Skeletal muscle satellite cell (primary cell): ENCODE data around the gene CRX. TPM values are rescaled to one million over a fixed set of nuclear protein-coding genes. Genes with fewer than 3 reads are reported as not detected.
"Not testable (repeated sequence)": the region's sequence is repeated elsewhere in the genome, so short reads cannot be mapped to it uniquely, and the experiment has no call there.

Experiments used
- H3K27me3 ChIP-seq: 2 replicates; pipeline ENCODE4 v1.7.0; 2013; ENCODE audit warnings: low read length; ENCODE audit not compliant: control insufficient read depth, insufficient read depth
- H3K36me3 ChIP-seq: 2 replicates; pipeline ENCODE4 v1.7.0; 2013; ENCODE audit warnings: mild to moderate bottlenecking, control low read depth, low read length; ENCODE audit not compliant: insufficient read depth
- H3K4me1 ChIP-seq: 2 replicates; pipeline ENCODE4 v1.7.0; 2013; ENCODE audit warnings: low read length; ENCODE audit not compliant: control insufficient read depth, insufficient read depth
- H3K4me2 ChIP-seq: 2 replicates; pipeline ENCODE4 v1.7.0; 2013; ENCODE audit warnings: mild to moderate bottlenecking, low read length
- H3K4me3 ChIP-seq: 2 replicates; pipeline ENCODE4 v1.7.0; 2013; ENCODE audit warnings: low read length
- H3K9ac ChIP-seq: 2 replicates; pipeline ENCODE4 v1.7.0; 2013; ENCODE audit warnings: mild to moderate bottlenecking, low read depth, low read length, moderate library complexity
- H3K9me3 ChIP-seq: replicated peaks from 2 replicates; pipeline ENCODE4 v1.7.0; 2013; ENCODE audit warnings: mild to moderate bottlenecking, control low read depth, low read length
- total RNA-seq: library from RNA; depleted of rRNA; stranded (reverse); fragments of >200 nt; gene quantifications from 2 replicates; pipeline ENCODE4 v1.2.3, GENCODE V29; 2012; rRNA removed

CRX gene
- total RNA-seq = not detected in 2 replicates

DNA sequence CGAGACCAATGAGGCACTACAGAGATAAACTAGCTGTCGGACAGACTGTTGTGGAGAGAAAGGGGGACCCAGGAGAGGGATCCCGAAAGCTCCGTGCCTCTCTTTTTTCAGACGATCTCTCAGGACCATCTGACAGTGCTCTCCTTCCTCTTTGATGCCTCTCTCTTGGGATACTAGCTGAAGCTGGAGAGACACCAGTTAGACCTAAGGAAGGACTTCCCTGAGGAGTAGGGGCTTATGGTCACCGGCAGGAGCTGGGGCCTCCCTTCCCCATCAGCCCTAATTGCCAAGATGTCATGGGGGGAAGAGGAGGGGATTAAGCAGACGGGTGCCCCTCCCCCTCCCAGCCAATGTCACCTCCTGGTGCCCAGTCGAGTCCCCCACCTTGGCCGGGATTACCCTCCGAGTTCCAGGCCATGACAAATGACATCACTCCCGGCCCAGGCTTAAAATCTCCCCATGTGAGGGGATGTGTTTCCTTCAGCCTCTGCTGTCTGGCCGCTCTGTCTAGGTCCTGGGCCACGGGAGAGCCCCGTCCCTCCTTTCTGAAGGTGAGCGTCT lies at the start of gene CRX:
Gene CRX, plus strand, starts transcription at position 478 of the 561 bp plus-strand sequence. CDS start 12,507 bp downstream, outside the sequence.
- H3K36me3 ChIP-seq = no peaks in the 10 kb centered on the region
- H3K4me3 ChIP-seq = no peak within 1 kb of the TSS
- no peaks in the 10 kb centered on the region for H3K9me3 ChIP-seq
- H3K27me3 ChIP-seq = peaks cover 55% of the 10 kb centered on the region
- no peak within 1 kb of the TSS for H3K4me2 ChIP-seq
- no peaks in the 10 kb centered on the region for H3K4me1 ChIP-seq
- no peak within 1 kb of the TSS for H3K9ac ChIP-seq

DNA sequence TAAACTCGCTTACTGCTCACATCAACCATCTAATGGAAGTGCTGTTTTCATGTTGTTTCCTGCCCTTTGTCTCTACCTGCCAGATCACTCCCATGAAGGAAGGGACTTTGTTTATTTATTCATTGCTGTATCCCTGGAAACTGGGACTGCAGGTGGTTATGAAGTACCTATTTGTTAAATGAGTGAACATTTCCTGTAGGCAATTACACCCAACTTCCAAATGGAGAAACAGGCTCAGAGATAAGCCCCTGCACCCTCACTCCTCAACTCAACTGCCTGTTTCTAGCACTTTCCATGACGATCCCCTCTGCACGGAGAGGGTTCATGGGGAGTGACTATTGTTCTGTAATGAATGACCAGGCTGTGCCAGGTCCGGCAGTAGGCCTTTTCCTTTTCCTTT lies 45.2 kb upstream of the CRX start:
- Histone ChIP-seq H3K27me3 (no peaks in the 10 kb centered on the region), H3K4me3 (no peak overlapping the region), H3K4me1 (peaks cover 18% of the 10 kb centered on the region), H3K4me2 (no peak overlapping the region), H3K9ac (no peak overlapping the region), H3K36me3 (peaks cover 11% of the 10 kb centered on the region), H3K9me3 (no peaks in the 10 kb centered on the region)

DNA sequence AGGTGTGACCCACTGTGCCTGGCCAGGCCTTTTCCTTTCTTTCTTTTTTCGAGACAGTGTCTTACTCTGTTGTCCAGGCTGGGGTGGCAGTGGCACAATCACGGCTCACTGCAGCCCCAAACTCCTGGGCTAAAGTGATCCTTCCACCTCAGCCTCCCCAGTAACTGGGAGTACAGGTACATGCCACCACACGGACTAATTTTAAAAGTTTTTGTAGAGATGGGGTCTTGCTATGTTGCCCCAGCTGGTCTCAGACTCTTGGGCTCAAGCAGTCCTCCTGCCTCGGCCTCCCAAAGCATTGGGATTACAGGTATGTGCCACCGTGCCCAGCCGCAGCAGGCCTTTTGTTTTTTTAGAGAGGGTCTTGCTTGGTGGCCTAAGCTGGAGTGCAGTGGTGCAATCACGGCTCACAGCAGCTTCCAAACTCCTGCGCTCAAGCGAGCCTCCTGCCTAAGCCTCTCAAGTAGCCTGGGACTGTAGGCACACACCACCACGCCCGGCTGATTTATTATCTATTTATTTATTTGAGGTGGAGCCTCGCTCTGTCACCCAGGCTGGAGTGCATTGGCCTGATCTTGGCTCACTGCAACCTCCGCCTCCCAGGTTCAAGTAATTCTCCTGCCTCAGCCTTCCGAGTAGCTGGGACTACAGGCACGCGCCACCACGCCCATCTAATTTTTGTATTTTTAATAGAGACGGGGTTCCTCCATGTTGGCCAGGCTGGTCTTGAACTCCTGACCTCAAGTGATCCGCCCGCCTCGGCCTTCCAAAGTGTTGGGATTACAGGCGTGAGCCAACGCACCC lies 44.3 kb upstream of the CRX start:
- H3K27me3 ChIP-seq, H3K9me3 ChIP-seq: not testable (repeated sequence)
- Histone ChIP-seq H3K4me2 (peak overlapping the region; percentile 88), H3K4me1 (peaks cover 23% of the 10 kb centered on the region), H3K36me3 (peaks cover 16% of the 10 kb centered on the region), H3K9ac (peak overlapping the region; percentile 98), H3K4me3 (peak overlapping the region; percentile 91)

DNA sequence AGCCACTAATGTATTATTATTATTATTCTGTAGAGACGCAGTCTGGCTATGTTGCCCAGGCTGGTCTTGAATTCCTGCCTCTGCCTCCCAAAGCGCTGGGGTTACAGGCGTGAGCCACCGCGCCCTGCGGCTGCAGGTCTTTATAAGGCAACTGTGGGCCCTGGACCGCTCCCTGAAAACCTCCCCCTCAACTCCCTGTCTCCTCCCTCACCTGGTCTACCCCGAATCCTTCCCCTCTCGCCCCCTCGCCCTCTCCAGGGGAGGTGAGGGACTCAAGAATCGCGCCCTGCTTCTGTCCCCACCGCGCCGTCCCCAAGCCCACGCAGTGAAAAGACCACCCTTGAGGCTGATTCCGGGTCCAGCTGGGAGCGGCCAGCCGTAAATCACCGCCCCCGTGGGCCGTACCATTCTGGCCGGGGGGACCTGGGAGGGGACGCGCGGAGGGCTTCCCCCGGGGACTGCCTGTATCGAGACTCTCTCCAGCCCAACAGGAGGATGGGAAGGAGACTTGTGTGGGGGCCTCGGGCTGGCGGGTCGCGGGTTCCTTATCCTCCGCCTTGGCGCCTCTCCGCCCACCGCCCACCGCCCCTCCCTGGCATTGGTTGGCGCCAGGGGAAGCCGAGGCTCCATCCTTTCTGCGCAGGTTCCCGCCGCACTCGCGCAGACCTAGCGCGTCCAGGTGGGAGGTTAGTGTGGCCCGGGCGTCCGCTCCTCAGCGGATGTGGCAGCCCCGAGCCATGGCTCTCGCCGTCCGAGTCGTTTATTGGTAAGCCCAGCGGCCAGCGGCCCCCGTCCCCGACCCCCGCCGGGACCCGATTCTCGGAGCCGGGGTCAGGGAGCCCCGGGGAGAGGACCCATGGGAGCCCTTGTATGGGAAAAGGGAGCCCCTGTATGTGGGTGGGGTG lies 43.4 kb upstream of the CRX start, which contains the start of gene SELENOW:
Gene SELENOW, plus strand, starts transcription at position 655 of the 905 bp plus-strand sequence. Its CDS starts 83 bp downstream, at position 738.
- Histone ChIP-seq H3K4me1 (peaks cover 23% of the 10 kb centered on the region), H3K27me3 (no peaks in the 10 kb centered on the region), H3K9ac (peak within 1 kb of the TSS; percentile 98), H3K36me3 (peaks cover 16% of the 10 kb centered on the region), H3K4me3 (peak within 1 kb of the TSS; percentile 91), H3K4me2 (peak within 1 kb of the TSS; percentile 88), H3K9me3 (no peaks in the 10 kb centered on the region)

DNA sequence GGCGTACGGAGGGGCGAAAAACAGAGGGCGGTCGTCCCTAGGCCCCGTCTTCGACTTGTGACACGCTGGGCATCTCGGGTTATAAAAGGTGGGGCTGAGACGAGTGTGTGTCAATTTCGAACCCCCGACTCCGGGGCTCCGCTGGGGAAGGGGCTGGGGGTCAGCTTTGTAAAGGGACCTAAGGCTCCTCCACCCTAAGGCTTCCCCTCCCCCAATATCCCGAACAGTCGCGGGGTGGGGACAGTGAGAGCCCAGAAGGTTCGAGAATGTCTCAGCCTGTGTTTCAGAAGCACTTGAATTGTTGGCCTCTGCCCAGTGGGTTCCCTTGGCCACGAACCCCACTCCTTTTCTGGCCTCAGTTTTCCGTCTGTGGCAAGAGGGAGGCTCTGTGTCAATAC lies 42.8 kb upstream of the CRX start:
- no peaks in the 10 kb centered on the region for H3K27me3 ChIP-seq
- peak overlapping the region; percentile 91 for H3K4me3 ChIP-seq
- H3K4me1 ChIP-seq = peaks cover 23% of the 10 kb centered on the region
- peak overlapping the region; percentile 98 for H3K9ac ChIP-seq
- peak overlapping the region; percentile 88 for H3K4me2 ChIP-seq
- peaks cover 19% of the 10 kb centered on the region for H3K36me3 ChIP-seq
- H3K9me3 ChIP-seq = no peaks in the 10 kb centered on the region

DNA sequence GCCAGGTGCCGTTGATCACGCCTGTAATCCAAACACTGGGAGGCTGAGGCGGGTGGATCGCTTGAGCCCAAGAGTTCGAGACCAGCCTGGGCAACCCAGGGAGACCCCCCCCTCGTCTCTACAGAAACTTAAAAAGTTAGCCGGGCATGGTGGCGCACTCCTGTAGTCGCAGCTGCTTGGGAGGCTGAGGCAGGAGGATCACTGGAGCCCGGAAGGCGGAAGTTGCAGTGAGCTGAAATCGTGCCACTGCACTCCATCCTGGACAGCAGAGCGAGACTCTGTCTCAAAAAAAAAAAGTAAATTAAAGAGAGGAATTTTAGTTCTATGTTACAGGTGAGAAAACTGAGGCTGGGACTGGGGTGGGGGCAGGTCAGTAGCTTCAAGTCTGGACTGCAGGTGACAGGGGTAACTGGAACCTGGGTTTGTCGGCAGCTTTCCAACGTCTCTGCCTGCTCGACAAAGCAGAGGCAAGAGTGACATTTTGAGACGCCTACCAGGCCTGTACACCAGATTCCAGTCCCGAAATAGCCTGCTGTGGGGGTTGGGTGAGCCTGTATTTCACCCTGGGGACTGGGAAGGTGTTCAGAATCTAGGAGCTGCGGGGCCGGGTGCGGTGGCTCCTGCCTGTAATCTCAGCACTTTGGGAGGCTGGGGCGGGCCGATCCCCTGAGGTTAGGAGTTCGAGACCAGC lies 42.1 kb upstream of the CRX start:
- Histone ChIP-seq H3K4me2 (peak overlapping the region; percentile 88), H3K9me3 (no peaks in the 10 kb centered on the region), H3K4me3 (peak overlapping the region; percentile 91), H3K9ac (peak overlapping the region; percentile 98), H3K4me1 (peaks cover 23% of the 10 kb centered on the region), H3K36me3 (peaks cover 26% of the 10 kb centered on the region), H3K27me3 (no peaks in the 10 kb centered on the region)

DNA sequence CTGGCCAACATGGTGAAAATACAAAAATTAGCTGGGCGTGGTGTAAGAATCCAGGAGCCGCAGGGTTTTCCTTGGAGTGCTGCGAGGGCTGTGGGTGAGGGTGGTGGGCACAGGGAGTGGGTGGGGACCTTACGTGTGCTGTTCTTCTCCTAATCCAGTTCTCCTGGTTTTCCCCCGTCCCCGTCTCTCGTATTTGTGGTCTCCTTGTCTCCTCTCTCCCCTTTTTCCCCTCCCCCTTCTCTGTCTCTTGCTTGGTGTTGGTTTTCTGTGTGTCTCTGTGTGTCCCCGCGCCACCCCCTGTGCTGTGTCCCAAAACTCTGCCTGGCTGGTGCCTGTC lies 41.6 kb upstream of the CRX start:
- Histone ChIP-seq H3K36me3 (peaks cover 28% of the 10 kb centered on the region), H3K4me3 (peak overlapping the region; percentile 91), H3K9me3 (no peaks in the 10 kb centered on the region), H3K4me2 (peak overlapping the region; percentile 88), H3K27me3 (no peaks in the 10 kb centered on the region), H3K9ac (peak overlapping the region; percentile 98), H3K4me1 (peaks cover 23% of the 10 kb centered on the region)

DNA sequence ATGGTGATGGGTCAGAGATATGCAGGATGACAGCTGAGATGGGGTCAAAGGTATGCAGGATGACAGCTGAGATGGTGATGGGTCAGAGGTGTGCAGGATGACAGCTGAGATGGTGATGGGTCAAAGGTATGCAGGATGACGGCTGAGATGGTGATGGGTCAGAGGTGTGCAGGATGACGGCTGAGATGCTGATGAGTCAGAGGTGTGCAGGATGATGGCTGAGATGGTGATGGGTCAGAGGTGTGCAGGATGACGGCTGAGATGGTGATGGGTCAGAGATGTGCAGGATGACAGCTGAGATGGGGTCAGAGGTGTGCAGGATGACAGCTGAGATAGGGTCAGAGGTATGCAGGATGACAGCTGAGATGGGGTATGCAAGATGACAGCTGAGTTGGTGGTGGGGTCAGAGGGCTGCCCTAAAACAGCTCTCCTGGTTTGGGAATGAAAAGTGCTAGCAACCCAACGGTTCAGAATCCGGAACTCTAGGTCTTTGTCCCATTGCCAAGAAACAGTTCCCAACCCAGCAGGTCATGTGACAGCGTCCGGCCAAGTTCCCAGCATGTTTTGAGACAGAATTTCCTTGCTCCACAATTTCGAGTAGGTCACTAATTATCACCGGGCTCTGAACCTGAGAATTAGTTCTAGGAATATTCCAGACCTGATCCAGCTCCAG lies 40.0 kb upstream of the CRX start:
- peaks cover 23% of the 10 kb centered on the region for H3K4me1 ChIP-seq
- H3K9ac ChIP-seq = no peak overlapping the region
- peaks cover 43% of the 10 kb centered on the region for H3K36me3 ChIP-seq
- no peak overlapping the region for H3K4me3 ChIP-seq
- no peaks in the 10 kb centered on the region for H3K9me3 ChIP-seq
- peak overlapping the region; percentile 10 for H3K4me2 ChIP-seq
- no peaks in the 10 kb centered on the region for H3K27me3 ChIP-seq

DNA sequence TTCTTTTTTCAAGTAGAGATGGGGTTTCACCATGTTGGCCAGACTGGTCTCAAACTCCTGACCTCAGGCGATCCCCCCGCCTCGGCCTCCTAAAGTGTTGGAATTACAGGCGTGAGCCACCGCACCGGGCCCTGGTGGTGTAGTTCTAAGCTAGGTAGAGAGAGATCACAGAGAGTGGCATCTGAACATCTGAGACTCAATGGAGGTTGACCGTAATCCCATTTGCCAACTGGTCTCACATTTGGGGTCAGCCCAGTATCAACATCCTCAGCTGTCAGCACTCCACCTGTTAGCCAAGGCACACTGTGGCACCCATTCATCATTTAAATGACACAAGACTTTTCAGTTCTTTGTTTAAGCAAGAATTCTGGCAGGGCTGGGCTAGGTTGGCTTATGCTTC lies 35.2 kb upstream of the CRX start:
- H3K9ac ChIP-seq = no peak overlapping the region
- H3K4me2 ChIP-seq = no peak overlapping the region
- no peaks in the 10 kb centered on the region for H3K9me3 ChIP-seq
- H3K36me3 ChIP-seq = peaks cover 35% of the 10 kb centered on the region
- no peaks in the 10 kb centered on the region for H3K27me3 ChIP-seq
- H3K4me1 ChIP-seq = peaks cover 4% of the 10 kb centered on the region
- H3K4me3 ChIP-seq = no peak overlapping the region

DNA sequence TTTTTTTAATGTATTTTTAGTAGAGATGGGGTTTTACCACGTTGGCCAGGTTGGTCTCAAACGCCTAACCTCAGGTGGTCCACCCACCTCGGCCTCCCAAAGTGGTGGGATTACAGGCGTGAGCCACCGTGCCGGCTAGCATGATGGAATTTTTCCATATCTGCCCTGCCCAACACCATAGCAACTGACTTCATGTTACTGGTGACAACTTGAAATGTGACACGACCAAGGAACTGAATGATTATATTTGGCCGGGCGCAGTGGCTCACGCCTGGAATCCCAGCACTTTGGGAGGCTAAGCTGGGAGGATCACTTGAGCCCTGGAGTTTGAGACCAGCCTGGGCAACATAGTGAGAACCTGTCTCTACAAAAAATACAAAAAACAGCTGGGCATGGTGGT lies 34.4 kb upstream of the CRX start:
- H3K9ac ChIP-seq, H3K4me3 ChIP-seq, H3K9me3 ChIP-seq, H3K4me1 ChIP-seq, H3K4me2 ChIP-seq, H3K27me3 ChIP-seq: not testable (repeated sequence)
- peaks cover 31% of the 10 kb centered on the region for H3K36me3 ChIP-seq
